GM10847 (cell line): ENCODE results near the gene NELL2.

Experiments
- POLR2A ChIP-seq: IDR thresholded peaks from 2 replicates; pipeline ENCODE4 v1.6.1; 2011; ENCODE audit not compliant: insufficient read length; ENCODE audit errors: extremely low read depth

Gene NELL2

GRCh38 chr12:44464180-44464579 is 411.9 kb downstream of the NELL2 start:
- TF ChIP-seq POLR2A, result no peak

GRCh38 chr12:44462729-44463128 is 413.4 kb downstream of the NELL2 start:
- TF ChIP-seq POLR2A, result no peak

- TF ChIP-seq POLR2A, result no peak
Observed at GRCh38 chr12:44460261-44460660, 415.9 kb downstream of the NELL2 start.

GRCh38 chr12:44459569-44459968 is 416.5 kb downstream of the NELL2 start:
- TF ChIP-seq POLR2A, result no peak
